GM19468 (cell line): ENCODE measurements around the gene OPN1SW.

Source experiments
- ATAC-seq: cut with Tn5 transposase; IDR thresholded peaks from one replicate; pipeline ENCODE4 v1.9.1; 2021; ENCODE audit warnings: mild to moderate bottlenecking, moderate library complexity, moderate number of reproducible peaks; ENCODE audit not compliant: unreplicated experiment; ENCODE audit errors: extremely low read depth

OPN1SW gene

GRCh38 chr7:128794020-128794419 lies 18.4 kb upstream of the OPN1SW start:
- no peak for ATAC-seq

- ATAC-seq = no peak
These were observed 17.6 kb upstream of the OPN1SW start for GRCh38 chr7:128793181-128793547.

GRCh38 chr7:128792471-128793180 lies 17.0 kb upstream of the OPN1SW start:
- ATAC-seq = no peak

- no peak for ATAC-seq
These were observed 16.4 kb upstream of the OPN1SW start for GRCh38 chr7:128791972-128792327.

GRCh38 chr7:128791121-128791971 lies 15.8 kb upstream of the OPN1SW start, which contains the start of gene CCDC136:
CCDC136 (plus strand) TSS chr7:128791968; CDS start chr7:128792412, 444 bp downstream.
- peak; percentile 59 for ATAC-seq

GRCh38 chr7:128790315-128791041 lies 14.9 kb upstream of the OPN1SW start:
- ATAC-seq = no peak

- no peak for ATAC-seq
These were observed 13.1 kb upstream of the OPN1SW start for GRCh38 chr7:128788446-128789412.

- ATAC-seq = no peak
These were observed 10.1 kb upstream of the OPN1SW start for GRCh38 chr7:128785738-128786137.

- ATAC-seq = no peak
These were observed 7.7 kb upstream of the OPN1SW start for GRCh38 chr7:128783143-128783861.

- no peak for ATAC-seq
These were observed 6.3 kb upstream of the OPN1SW start for GRCh38 chr7:128781851-128782250.

GRCh38 chr7:128781126-128781525 lies 5.5 kb upstream of the OPN1SW start:
- ATAC-seq = no peak

- no peak for ATAC-seq
These were observed 3.4 kb upstream of the OPN1SW start for GRCh38 chr7:128778946-128779345.

- no peak for ATAC-seq
These were observed 1.8 kb upstream of the OPN1SW start for GRCh38 chr7:128777156-128778123.

- ATAC-seq = no peak
These were observed 673 bp downstream of the OPN1SW start for GRCh38 chr7:128774921-128775320.

GRCh38 chr7:128774029-128774689 lies 1.4 kb downstream of the OPN1SW start:
- no peak for ATAC-seq

GRCh38 chr7:128773604-128774003 lies 2.0 kb downstream of the OPN1SW start:
- ATAC-seq = no peak

GRCh38 chr7:128770233-128770632 lies 5.4 kb downstream of the OPN1SW start:
- ATAC-seq = no peak
